Activated CD4-positive, alpha-beta T cell treated with anti-CD3 and anti-CD28 coated beads for 1 hour (primary cell): ENCODE data around the gene CACHD1.

Source experiments
- DNase-seq: peaks from one replicate; pipeline ENCODE4 v3.0.0-alpha.2; 2020

CACHD1 gene

DNA sequence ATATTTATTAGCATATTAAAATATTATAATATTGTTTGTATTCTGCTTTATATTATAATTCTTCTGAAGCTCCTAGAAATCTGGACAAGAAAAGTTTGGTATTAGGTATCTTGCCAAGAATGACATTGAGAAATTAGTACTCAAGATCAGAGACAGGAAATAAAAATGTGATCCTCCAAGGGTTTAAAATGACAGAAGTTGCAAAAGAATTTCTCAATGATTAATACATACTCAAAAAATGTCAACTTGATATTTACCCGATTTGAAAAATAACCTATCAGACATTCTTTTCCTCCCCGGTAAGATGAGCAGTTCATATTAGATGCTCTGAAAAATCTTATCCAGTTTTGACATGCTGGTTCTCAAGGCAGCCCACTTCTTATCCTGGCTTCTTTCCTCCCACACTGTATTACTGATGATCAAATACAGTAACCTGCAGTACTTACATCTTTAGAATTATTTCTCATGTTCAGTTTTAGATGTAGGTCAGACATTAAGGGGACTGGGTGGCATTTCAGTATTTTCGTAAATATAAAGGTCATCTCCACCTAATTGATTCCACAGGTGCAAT lies 55.3 kb downstream of the CACHD1 start:
- no peak for DNase-seq

DNA sequence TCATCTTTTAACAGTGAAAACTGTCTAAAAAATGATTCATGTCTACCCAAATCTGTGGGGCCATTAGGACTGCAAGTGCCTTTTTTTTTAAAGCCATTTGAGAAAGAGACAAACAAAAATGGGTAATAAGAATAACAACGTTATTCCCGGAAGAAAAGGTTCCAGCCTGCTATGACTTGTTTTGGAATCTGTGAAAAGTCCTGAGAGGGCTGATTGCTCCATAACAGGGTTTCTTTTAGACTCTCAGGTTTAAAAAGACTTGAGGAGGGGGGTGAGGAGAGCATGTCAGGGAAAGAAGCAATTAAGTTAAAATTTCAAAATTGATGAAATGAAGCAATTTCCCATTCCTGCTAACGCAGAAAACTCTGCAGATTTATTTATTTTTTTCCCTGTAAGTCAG lies 56.4 kb downstream of the CACHD1 start:
- no peak for DNase-seq

DNA sequence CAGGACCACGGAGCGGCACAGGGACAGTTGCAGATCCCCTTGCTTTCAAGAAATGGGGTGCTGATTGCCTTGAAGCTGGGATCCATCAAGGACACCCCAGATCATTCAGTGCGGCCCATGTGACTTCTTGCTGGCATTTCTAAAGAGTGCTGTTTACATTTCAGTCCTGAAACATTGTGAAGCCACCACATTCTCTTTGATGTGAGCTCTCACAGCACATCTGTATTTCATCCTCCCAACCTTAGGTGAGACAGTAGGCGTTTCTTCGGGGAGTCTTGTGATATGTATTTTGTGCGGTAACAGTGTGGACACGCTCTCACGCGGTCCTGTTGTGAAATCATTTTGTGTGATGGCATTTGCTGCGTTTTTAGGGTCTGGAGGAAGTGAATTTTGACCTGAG lies 57.2 kb downstream of the CACHD1 start:
- DNase-seq, result no peak

DNA sequence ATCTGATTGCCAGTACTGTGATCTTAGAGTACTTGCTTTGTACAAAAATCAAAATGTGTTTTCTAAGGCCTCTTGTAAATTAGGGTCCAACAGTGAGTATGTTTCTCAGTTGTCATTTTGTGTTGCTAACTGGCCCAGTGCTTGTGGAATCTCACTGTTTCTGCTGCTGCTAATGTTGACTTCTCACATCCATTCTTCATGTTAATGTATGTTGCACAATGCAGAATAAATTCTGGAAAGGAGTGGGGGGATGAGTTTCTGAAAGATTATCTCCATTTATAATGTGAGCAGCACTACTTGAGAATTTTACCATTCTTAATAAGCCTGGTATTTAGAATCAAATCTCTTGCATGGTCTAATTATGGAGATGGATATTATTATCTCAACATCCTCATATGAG lies 57.9 kb downstream of the CACHD1 start:
- DNase-seq, result no peak

DNA sequence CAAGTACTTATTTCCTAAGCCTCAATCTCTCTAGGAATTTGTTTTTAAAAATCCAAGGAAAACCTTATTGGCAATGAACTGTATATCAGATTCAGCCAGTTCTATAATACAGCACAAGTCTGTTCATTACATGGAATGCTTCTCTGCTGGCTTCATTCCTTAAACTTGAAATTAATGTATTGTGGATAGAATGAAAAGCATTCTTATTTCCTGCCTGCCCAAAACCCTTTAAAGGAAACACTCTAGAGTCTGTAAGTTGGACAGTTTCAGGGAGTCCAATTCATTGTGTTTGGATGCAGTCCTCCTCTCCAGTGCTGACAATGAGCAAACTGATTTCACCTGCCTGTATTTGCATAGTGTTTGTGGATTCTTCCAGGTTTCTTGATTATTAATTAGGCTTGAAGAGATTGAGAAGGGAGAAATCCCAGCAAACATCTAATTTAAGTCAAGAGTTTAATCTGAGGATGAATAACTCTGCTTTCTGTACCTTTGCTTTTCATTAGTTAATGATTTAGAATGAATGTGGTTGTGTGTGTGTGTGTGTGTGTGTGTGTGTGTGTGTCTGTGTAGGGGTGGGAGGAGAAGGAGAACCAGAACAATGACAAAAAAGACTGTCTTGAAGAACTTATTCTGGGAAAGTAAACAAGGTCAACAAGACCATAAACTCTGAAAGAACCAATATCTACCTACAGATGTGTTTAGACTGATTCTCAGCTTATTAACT lies 61.2 kb downstream of the CACHD1 start:
- no peak for DNase-seq

DNA sequence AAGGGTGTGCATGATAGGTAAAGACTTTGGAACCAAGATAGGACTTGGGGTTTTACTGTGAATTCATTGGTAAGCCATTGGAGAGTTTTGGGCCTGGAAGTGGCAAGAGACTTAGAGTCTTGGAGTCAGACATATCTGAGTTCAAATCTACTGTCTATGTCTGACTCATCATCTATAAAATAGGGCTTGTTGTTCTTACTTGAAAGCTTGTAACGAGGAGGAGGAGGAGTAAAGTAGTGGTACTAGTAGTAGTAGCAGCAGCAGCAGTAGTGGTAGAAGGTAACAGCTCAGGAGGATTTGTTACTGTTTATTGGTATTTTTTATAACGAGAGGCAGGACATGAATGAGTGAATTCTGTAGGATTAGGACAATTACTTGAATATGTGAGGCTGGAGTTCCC lies 62.7 kb downstream of the CACHD1 start:
- no peak for DNase-seq

DNA sequence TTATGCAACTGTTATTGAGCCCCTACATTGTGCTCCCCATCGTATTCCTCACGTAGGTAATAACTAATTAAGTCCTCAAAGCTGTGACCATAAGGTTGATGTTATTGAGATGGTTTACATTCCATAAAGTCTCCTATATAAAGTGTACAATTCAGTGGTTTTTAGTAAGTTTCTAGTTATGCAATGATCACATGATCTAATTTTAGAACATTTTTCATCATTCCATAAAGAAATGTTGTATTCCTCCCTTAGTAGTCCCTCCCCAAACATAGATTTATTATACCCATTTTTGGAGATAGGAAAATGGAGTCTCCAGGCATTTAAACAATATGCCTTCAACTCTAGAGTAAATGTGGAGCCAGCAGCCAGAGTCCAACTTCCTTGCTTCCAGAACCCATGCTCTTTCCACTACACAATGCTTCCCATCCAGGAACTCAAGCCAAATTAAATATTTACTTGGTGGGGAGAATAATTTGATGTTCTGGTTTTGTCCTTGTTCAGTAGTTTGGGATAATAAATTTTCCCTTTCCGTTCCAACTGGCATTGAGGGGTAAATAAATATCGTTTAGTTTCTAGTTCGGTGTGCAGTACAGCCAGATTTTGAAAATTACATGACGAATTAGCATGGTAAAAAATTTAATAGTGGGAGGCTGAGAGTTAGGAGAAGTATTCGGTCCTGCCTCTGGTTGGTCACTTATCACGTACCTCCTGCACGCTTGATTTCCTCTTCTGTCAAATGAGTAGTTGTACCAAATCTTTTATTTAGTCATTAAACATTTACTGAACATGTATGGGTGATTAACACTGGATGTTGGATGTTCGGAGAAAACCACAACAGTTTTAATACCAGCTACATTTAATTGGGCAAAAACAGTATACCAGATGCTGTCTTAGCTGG lies 66.3 kb downstream of the CACHD1 start:
- no peak for DNase-seq

DNA sequence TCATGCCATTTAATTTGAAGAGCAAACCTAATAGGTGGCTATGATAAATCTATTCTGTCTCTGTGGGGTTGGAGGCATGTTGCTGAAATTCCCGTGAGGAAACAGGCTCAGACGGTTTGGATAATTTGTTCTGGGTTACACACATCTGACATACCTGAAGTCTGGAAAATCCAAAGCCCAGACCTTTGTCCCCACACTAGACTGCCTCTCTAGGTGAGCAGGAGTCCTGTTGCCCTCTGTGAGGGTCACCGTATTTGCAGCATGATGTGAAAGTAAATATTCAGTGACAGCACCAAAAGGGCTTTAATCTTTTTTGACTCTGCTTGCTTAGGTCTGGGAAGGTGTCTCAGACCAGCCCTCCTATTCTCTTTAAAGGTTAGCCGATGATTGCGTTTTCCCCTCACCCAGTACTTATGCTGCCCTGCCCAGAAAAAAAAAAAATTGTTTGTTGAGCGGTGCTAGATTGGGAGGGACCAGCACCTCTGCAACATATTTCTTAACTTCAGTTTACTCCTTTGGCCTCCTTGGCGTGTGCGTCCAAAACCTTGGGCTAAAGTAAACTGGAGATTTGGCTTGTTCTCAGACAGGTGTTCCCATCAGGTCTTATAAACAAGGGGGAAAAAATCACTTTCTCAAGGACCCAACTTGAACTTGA lies 67.0 kb downstream of the CACHD1 start:
- DNase-seq, result no peak

DNA sequence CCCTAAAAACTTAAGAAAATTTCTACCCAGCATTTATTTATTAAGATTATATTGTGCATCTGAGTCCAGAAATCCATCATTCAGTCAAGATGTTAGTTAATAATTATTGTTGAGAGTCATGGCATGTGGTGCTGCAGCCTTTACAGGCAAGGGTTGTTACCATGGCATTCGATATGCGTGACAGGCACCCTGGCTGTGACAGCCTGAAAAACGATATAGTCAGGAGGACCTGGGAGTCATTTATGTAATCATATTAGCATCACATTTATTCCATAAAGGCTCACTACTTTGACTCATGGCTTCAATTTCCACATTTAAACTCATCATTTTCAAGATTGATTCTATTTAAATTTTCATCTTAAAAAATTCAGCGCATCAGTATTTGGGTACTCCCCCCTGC lies 68.0 kb downstream of the CACHD1 start:
- no peak for DNase-seq

DNA sequence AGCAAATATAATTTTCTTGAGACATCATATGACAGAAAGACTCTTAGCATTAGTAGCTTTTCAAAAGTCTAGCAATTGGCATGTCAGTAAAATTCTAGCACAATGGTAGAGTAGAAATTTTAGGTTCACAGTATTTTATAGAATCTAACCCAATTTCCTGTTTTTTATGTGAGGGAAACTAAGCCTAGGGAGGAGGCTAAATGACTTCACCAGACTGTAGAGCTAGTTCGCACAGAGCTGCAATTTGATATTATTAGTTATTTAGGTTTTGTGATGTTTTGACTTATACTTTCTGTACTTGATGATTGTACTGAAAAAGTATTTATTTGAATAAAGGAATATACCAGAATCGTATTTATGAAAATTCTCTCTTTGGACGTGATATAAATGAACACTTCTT lies 68.5 kb downstream of the CACHD1 start:
- DNase-seq, result no peak

DNA sequence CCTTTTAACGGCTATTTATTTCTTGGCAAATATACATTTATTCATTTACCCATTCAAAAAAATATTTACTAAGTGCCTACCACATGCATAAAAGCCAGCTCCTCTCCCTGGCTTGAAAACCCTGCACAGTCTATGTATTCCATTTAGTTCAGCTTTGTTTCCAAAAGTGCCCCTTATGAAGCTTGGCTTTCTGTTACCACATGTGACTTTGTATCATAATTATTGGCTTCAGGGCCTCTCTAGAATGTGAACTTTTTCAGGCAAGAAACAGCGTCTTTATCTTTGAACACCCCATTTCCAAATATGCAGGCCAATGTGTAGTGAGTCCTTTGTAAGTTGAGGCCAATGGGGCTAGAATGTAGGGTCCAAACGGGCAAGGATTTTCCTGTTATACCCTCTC lies 69.4 kb downstream of the CACHD1 start:
- DNase-seq, result no peak

DNA sequence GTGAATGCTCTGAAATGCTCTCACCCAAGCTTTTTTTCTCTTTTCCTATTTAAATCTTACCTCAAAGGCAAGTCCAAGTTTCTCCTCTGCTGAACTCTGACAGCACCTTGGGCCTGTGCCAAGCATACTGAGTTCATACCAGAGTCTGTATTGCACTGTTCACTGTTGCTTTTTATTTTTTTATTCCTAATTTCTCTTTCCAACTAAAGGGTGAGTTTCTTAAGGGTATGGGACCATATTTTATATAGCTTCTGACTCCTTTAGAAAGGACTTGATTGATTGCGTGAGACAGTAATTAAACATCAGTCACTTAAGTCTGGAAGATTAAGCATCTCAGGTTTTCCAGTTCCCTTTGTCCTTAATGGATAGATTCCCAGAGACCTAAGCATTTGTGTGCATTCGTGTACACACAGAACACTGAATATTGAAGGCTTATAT lies 69.9 kb downstream of the CACHD1 start:
- no peak for DNase-seq

DNA sequence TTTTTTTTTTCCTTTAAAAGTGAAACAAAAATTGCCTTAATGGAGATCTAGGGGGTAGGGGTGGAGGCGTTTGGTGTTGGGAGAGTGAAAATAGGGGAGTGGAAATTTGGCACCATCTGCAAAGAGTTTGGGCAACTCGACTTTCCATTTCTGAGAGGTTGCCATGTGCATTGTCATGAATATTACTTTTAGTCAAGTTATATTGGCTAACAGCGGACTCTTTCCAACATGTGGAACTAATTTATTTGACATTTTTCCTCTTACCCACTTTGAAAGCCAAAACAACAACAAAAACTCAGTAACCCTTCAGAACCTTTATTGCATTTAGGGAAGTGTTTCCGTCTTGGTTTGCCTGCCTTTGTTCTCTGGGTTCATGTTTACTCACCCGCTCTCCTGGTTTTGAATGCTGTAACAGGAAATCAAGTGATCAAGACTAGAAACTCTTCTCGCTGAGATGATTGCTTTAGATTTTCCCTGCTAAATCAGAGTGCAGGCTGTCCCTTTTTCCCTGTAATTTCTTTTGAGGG lies 70.4 kb downstream of the CACHD1 start:
- DNase-seq, result no peak

DNA sequence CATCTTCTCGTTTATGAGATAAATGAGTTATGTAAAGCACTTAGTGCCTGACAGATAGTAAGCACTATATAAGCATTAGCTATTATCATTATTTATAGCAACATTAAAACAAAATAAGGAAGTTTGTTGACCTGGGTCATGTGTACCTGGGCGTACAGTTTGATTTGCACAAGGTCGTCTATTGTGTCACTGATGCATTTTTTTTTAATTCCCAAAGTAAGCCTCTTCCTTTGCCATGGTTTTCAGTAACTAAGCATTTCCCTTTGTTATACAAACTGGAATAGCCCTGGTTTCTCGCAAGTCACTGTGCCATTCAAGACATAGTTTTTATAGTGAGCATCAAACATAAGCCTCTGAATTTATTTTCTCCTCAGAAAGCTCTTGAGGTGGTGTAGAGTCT lies 72.2 kb downstream of the CACHD1 start:
- no peak for DNase-seq

DNA sequence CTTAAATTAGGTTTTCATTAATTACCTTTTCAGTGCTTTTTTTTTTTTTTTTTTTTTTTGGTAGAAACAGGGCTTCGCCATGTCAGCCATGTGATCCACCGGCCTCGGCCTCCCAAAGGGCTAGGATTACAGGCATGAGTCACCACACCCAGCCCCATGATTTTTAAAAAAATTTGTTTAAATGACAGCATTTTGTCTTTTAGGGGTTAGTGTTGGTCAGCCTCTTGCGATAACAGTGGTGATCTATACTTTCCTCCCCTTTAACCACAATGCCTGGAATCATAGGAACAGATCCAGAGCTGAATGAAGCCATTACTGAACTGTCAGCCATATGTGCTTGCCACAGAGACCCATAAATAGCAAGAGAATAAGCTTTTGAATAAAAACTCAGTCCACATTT lies 73.9 kb downstream of the CACHD1 start:
- DNase-seq, result no peak

DNA sequence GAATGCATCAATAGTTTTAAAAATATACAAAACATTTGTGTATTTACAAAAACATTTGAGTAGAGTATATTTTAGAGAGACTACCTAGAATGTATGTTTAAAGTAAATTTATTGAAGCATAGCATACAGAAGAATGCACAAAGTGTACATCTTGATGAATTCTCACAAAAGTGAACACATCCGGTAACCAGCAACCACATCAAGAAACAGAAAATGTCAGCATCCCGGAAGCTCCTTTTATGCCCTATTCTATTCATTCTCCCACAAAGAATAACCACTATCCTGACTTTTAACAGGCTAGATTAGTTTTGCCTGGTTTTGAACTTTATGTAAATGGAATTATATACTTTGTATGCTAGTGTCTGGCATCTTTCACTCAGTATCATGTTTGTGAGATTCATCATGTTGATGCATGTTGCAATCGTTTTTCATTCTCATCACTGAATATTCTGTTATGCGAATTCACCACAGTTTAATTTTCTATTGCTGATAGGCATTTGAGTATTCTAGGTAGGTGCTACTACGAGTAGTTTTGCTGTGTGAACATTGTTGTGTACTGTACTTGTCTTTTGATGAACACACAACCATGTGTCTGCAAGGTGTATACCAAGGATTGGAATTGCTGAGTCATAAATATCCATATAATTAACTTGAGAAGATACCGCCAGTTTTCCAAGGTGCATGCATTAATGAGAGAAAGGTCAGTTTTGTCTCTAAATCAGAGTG lies 75.4 kb downstream of the CACHD1 start:
- no peak for DNase-seq

DNA sequence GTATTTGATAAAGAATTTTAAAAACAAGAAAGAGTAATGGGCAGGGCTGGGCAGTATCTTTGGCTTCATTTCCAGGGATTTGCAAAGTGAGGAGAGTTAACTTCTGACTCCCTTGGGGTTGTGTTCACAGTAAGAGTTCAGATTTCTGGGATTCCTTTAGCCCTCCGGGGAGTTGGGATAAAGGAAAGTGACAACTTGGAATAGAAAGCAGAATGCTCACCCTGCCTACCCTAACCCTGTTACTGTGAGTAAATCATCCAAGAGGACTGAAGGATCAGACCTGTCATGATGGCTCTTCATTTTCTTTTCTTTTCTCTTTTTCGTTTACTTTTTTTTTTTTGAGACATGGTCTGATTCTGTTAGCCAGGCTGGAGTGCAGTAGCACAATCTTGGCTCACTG lies 76.1 kb downstream of the CACHD1 start:
- DNase-seq, result no peak

DNA sequence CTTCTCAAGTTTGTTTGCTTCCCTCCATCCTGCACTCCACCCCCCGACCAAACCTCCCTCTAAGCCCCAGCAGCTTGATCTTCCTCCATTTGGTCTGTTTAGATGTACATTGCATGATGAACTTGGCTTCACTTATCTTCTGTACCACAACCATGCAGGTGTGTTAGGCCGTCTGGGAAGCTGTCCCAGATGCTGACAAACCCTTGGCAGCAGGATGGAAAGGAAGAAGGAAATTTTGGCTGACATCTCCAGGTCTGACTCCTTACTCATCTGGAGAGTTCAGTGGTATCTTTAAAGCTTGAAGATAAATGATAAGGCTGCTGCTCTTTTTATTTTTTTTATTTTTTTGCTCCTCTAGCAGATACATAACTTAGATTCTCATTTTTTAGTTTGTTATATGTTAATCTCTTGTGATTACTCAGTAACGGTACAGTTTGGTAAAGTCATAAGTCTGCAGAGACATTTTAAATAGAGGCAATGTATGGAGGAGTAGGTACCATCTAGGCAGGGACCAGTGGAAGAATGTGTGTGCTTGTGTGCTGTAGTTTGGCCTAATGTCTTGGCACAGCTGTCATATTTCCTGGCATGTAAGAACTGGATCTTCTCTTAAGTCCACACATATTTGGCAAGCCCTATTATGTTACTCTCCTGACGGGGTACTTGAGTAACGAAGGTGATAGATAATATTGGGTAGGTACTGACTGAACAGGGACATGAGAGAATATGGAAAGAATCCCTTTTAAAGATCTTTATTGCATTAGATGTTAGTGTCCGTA lies 79.7 kb downstream of the CACHD1 start:
- DNase-seq, result no peak

DNA sequence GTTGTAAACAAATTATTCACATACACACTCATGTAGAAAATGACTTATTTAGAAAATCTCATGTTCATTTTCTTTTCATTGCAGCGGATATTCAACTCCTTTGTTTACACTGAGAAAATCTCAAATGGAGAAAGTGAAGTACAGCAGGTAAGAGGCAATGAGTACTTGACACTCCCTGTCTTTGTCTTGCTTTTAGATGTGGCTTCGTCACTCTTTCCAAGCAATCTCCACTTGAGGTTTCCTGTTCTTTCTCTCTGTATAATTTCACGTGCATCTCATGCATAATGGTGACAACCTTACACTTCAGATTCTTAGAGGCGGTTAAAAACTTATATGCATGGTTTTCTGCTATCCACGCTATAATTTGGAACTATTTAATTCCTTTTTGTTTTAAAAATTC lies 80.6 kb downstream of the CACHD1 start:
- DNase-seq, result no peak

DNA sequence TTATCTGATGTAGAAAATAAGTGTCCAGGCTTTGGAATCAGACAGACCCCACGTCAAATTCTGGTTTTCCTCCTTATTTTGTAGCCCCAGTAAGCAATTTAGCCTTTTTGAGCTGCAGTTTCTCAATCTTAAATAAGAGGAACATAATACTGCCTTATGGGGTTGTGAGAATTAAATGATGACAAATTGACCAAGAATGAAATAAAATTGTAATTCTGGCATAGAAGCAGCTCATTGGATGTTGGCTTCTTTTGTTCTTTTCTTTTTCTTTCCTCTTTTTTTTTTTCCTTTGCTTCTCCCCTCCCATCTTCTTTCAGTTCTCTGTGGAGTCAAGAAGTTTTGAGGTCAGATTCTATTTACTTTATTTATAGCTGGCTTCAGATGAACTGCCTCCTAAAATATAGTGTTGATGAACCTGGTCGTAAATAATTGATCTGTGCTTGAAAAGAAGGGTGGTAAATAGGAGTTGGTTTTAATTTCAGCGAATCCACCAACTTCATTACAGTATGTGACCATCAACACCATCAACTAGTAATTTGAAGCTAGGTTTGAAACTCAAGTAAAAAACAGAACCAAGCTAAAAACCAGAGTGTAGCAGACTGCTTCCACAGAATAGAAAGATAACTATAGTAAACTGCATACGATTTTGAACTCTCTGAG lies 81.1 kb downstream of the CACHD1 start:
- DNase-seq, result no peak

DNA sequence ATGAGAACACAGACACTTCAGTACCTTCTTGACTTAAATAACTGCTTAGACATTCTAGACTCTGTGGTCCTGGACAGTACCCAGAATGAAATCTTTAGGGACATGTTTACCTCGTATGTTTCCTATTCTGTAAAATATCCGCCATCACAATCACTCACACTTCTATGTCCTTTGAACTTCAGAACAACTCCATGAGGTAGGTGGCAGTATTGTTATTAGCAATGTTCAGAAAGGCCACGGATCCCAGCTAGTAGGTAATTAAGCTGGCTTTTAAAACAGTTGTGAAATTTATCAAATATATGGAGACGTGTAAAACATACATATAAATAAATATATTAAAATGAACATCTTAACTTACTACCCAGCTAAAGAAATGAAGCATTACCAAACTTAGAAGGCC lies 83.4 kb downstream of the CACHD1 start:
- no peak for DNase-seq
